GM12878 (cell line): ENCODE measurements around the gene FOXF1. TPM values are rescaled to one million over a fixed set of nuclear protein-coding genes. Genes with fewer than 3 reads are reported as not detected.

Experiments used
- ETV6 ChIP-seq, 2 experiments: fragments of 450-650 bp in 1 of 2; IDR thresholded peaks in 1 of 2; conservative IDR thresholded peaks in 1 of 2; 2 replicates each; pipeline ENCODE4 v1.6.1; 2014; ENCODE audit warnings: antibody characterized with exemption in 1 of 2, borderline replicate concordance in 1 of 2, low read depth in 1 of 2, mild to moderate bottlenecking in 1 of 2, moderate library complexity in 1 of 2
- TCF12 ChIP-seq: IDR thresholded peaks from 2 replicates; pipeline ENCODE4 v1.6.1; 2011; ENCODE audit warnings: low read depth, mild to moderate bottlenecking, low read length
- polyA plus RNA-seq, 11 experiments: library from polyadenylated mRNA; depleted of rRNA in 4 of 11; unstranded in 6 of 11; stranded (reverse) in 5 of 11; fragments of >200 nt; fragmentation: Nextera tagmentation in 4 of 11; fragmentation: Illumina TruSeq in 1 of 11; extraction: Ambion mirVana in 4 of 11; extraction: Trizol in 1 of 11; gene quantifications; 1 replicate in 1 of 11; 2 replicates in 10 of 11; pipeline versions ENCODE4 v1.2.1 to v1.2.3, GENCODE V29; 2011 to 2016; ENCODE audit warnings: inconsistent platforms in 2 of 11, missing spikeins in 2 of 11, low read depth in 1 of 11
- total RNA-seq, 4 experiments: library from RNA; depleted of rRNA in 3 of 4; stranded (reverse); fragments of >200 nt in 3 of 4; fragmentation: Illumina TruSeq in 1 of 4; extraction: Trizol in 1 of 4; gene quantifications; 2 replicates each; pipeline versions ENCODE4 v1.2.1 to v1.2.3, GENCODE V29; 2013 to 2021
- TF ChIP-seq, protein P1 (sequence below): fragments of 450-650 bp; IDR thresholded peaks from 2 replicates; pipeline ENCODE4 v1.6.1; 2016; ENCODE audit warnings: mild to moderate bottlenecking
- TF ChIP-seq, protein P2 (sequence below): IDR thresholded peaks from 2 replicates; pipeline ENCODE4 v1.6.1; 2012; ENCODE audit warnings: improper control_type of control experiment, low read depth, low read length; ENCODE audit not compliant: insufficient replicate concordance

Gene FOXF1
- total and polyA plus RNA-seq, 10 of the 15 experiments (the other 5 are each of a cell fraction or from before 2014, with no cell fraction given) = 0.01 TPM; not detected in 9

DNA sequence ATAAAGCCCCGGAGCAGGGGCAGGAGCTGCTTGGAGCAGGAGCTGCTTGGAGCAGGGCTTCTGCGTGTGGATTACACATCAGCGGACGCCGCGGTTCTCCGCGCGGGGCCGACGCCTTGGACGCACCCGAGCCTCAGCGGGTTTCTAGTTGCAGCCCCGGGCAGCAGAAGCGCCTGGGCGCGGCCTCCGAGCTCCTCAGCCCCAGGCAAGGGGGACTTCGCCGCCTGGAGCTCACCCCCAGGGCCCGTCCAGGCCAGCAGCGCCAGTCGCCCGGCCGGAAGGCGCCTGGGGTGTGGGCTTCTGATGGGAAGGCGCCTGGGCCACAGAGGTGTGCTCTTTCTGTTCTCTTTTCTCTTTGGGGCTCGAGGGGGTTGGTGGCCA, 6.3 kb downstream of the FOXF1 start (continued):
- TF ChIP-seq, protein P1, sequence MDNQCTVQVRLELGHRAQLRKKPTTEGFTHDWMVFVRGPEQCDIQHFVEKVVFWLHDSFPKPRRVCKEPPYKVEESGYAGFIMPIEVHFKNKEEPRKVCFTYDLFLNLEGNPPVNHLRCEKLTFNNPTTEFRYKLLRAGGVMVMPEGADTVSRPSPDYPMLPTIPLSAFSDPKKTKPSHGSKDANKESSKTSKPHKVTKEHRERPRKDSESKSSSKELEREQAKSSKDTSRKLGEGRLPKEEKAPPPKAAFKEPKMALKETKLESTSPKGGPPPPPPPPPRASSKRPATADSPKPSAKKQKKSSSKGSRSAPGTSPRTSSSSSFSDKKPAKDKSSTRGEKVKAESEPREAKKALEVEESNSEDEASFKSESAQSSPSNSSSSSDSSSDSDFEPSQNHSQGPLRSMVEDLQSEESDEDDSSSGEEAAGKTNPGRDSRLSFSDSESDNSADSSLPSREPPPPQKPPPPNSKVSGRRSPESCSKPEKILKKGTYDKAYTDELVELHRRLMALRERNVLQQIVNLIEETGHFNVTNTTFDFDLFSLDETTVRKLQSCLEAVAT = no peak
- TF ChIP-seq TCF12 (no peak), ETV6 (conservative IDR thresholded peaks at IDR 0.05 in 1 of 2, IDR thresholded peaks at IDR 0.05 in 1 of 2; ENCODE audit: borderline replicate concordance in 1 of 2, low read depth in 1 of 2) (no peak)
- TF ChIP-seq, protein P2, sequence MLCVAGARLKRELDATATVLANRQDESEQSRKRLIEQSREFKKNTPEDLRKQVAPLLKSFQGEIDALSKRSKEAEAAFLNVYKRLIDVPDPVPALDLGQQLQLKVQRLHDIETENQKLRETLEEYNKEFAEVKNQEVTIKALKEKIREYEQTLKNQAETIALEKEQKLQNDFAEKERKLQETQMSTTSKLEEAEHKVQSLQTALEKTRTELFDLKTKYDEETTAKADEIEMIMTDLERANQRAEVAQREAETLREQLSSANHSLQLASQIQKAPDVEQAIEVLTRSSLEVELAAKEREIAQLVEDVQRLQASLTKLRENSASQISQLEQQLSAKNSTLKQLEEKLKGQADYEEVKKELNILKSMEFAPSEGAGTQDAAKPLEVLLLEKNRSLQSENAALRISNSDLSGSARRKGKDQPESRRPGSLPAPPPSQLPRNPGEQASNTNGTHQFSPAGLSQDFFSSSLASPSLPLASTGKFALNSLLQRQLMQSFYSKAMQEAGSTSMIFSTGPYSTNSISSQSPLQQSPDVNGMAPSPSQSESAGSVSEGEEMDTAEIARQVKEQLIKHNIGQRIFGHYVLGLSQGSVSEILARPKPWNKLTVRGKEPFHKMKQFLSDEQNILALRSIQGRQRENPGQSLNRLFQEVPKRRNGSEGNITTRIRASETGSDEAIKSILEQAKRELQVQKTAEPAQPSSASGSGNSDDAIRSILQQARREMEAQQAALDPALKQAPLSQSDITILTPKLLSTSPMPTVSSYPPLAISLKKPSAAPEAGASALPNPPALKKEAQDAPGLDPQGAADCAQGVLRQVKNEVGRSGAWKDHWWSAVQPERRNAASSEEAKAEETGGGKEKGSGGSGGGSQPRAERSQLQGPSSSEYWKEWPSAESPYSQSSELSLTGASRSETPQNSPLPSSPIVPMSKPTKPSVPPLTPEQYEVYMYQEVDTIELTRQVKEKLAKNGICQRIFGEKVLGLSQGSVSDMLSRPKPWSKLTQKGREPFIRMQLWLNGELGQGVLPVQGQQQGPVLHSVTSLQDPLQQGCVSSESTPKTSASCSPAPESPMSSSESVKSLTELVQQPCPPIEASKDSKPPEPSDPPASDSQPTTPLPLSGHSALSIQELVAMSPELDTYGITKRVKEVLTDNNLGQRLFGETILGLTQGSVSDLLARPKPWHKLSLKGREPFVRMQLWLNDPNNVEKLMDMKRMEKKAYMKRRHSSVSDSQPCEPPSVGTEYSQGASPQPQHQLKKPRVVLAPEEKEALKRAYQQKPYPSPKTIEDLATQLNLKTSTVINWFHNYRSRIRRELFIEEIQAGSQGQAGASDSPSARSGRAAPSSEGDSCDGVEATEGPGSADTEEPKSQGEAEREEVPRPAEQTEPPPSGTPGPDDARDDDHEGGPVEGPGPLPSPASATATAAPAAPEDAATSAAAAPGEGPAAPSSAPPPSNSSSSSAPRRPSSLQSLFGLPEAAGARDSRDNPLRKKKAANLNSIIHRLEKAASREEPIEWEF = no peak
